Upper lobe of right lung (tissue), 1 donor: ENCODE measurements around the gene ARAP1. TPM values are rescaled to one million over a fixed set of nuclear protein-coding genes. Genes with fewer than 3 reads are reported as not detected.

Experiments used
- ATAC-seq: fragments of 200-7000 bp; cut with Tn5 transposase; one replicate; pipeline ENCODE4 v1.9.1; 2020; ENCODE audit warnings: mild to moderate bottlenecking, moderate library complexity
- DNase-seq: peaks from one replicate; pipeline ENCODE4 v3.0.0-alpha.2; 2020
- H3K27ac ChIP-seq: fragments of 200-600 bp; one replicate; pipeline ENCODE4 v1.8.0; 2022
- H3K27me3 ChIP-seq: fragments of 200-600 bp; one replicate; pipeline ENCODE4 v1.8.0; 2022; ENCODE audit warnings: mild to moderate bottlenecking
- H3K36me3 ChIP-seq: fragments of 200-600 bp; one replicate; pipeline ENCODE4 v1.8.0; 2022
- H3K4me1 ChIP-seq: fragments of 200-600 bp; one replicate; pipeline ENCODE4 v1.8.0; 2022
- H3K4me3 ChIP-seq: fragments of 200-600 bp; one replicate; pipeline ENCODE4 v1.8.0; 2022; ENCODE audit warnings: mild to moderate bottlenecking
- H3K9me3 ChIP-seq: fragments of 200-600 bp; one replicate; pipeline ENCODE4 v1.8.0; 2022
- CTCF ChIP-seq: fragments of 200-600 bp; IDR thresholded peaks from one replicate; pipeline ENCODE4 v1.8.0; 2022; ENCODE audit warnings: antibody characterized with exemption
- intact Hi-C: fragments of 100-400 bp; cut with DNase I; formaldehyde crosslinking; loops from one replicate; pipeline ENCODE4 v1.11.0; 2022
- total RNA-seq: library from RNA; stranded (reverse); fragmentation: NEBNext Ultra II Directional; extraction: Animal tissue kit (Norgen Biotek cat#: 25700); gene quantifications from one replicate; pipeline ENCODE4 v1.2.1, GENCODE V29; 2021
- donor health status: DM: no; HTN: yes; CAD: no; lungs with severe emphysema.

ARAP1 gene
- total RNA-seq, 1 donor from 2014 or later: 226 TPM

- no peak overlapping the region for H3K27ac ChIP-seq
- H3K4me1 ChIP-seq: peaks cover 26% of the 10 kb centered on the region
- no peak for TF ChIP-seq CTCF
- intact Hi-C loops: loop anchor here (5.0 to 10.0 kb wide), 2 partner anchors 65 to 447 kb away; partner anchors contain the start of gene STARD10
- no peak overlapping the region for H3K4me3 ChIP-seq
- ATAC-seq: peak; percentile 35
- H3K27me3 ChIP-seq: no peaks in the 10 kb centered on the region
- no peak for DNase-seq
- peaks cover 16% of the 10 kb centered on the region for H3K36me3 ChIP-seq
- no peaks in the 10 kb centered on the region for H3K9me3 ChIP-seq
Observed at GRCh38 chr11:72727521-72727920, 24.7 kb downstream of the ARAP1 start.

DNA sequence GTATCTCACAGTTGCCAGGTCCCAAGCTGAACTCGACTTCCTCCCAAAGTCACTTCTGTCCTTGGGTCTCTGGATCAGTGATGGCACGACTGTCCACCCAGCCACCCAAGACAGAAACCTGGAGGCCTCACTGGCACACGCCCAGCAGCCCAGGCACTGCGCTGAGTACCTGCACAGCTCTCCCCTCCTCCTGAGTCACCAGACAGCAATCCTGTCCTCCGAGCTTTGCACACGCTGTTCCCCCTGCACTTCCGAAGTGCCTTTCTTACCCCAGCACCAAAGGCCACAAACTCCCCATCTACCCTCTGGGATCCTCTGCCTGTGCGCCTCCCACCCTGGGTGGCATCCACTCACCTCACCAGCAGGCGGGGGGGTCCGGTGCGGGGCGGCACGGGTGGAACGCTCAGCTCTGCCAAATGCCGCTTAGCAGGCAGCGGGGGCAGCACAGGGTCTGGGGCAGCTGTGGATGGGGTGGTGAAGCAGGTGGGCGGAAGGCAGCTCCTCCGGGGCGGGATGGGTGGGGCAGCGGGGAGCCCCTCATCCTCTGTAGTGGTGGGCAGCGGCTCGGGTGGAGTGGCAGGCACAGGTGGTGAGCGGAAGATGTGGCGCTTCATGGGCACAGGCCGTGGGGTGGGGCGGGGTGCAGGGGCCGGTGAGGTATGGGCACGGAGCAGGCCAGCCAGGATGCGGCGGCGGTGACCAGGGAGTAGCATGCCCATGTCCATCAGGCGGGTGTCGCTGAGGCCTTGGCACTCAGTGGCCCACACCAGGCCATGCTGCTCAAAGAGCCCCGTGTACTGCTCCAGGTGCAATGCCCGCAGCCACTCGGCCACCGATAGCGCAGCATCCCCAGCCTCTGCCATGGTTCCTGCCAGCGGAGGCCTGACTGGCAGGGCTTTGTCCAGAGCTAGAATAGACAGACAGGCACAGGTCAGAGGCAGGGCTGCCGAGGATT is 25.7 kb downstream of the ARAP1 start:
- no peak for ATAC-seq
- H3K36me3 ChIP-seq: peaks cover 16% of the 10 kb centered on the region
- intact Hi-C loops: loop anchor here (5.0 to 10.0 kb wide), 2 partner anchors 66 to 448 kb away; partner anchors contain the start of gene STARD10
- H3K9me3 ChIP-seq: no peaks in the 10 kb centered on the region
- TF ChIP-seq CTCF: no peak
- no peak for DNase-seq
- H3K27me3 ChIP-seq: no peaks in the 10 kb centered on the region
- peaks cover 29% of the 10 kb centered on the region for H3K4me1 ChIP-seq
- H3K27ac ChIP-seq: no peak overlapping the region
- no peak overlapping the region for H3K4me3 ChIP-seq

DNA sequence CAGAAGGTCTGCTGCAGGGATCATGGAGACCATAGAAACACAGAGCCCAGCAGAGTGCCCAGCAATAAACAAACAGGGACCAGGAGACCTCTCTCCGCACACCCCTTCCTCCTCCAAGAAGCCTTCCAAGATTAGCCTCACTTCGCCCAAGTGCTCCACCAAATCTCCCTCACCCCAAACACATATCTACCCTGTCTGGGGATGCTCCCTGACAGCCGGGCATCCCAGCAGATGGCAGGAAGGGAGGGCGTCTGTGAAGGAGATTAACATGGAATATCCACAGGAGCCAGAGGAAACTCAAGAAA is 26.5 kb downstream of the ARAP1 start:
- peaks cover 9% of the 10 kb centered on the region for H3K36me3 ChIP-seq
- no peaks in the 10 kb centered on the region for H3K27me3 ChIP-seq
- intact Hi-C loops: loop anchor here (5.0 to 10.0 kb wide), 2 partner anchors 67 to 449 kb away; partner anchors contain the start of gene STARD10
- H3K9me3 ChIP-seq: no peaks in the 10 kb centered on the region
- DNase-seq (no peak), ATAC-seq (no peak)
- no peak overlapping the region for H3K27ac ChIP-seq
- no peak overlapping the region for H3K4me3 ChIP-seq
- H3K4me1 ChIP-seq: peaks cover 38% of the 10 kb centered on the region
- no peak for TF ChIP-seq CTCF

GRCh38 chr11:72724851-72725723 is 27.1 kb downstream of the ARAP1 start:
- TF ChIP-seq CTCF: peak; percentile 92
- Histone ChIP-seq H3K27ac (no peak overlapping the region), H3K4me1 (peaks cover 44% of the 10 kb centered on the region), H3K9me3 (no peaks in the 10 kb centered on the region), H3K36me3 (peaks cover 8% of the 10 kb centered on the region), H3K4me3 (no peak overlapping the region), H3K27me3 (no peaks in the 10 kb centered on the region)
- DNase-seq (no peak), ATAC-seq (peak; percentile 41)
- intact Hi-C loops: loop anchor here (5.0 to 10.0 kb wide), 2 partner anchors 67 to 450 kb away; partner anchors contain the start of gene STARD10

GRCh38 chr11:72724021-72724551 is 28.1 kb downstream of the ARAP1 start:
- H3K4me1 ChIP-seq: peaks cover 54% of the 10 kb centered on the region
- peaks cover 8% of the 10 kb centered on the region for H3K36me3 ChIP-seq
- H3K27me3 ChIP-seq: no peaks in the 10 kb centered on the region
- peak overlapping the region; percentile 91 for H3K27ac ChIP-seq
- DNase-seq (no peak), ATAC-seq (peak; percentile 0)
- intact Hi-C loops: loop anchor here (10.0 kb wide), 1 partner anchor 451 kb away; no protein-coding TSS in a partner anchor
- H3K4me3 ChIP-seq: no peak overlapping the region
- H3K9me3 ChIP-seq: no peaks in the 10 kb centered on the region
- TF ChIP-seq CTCF: no peak
